Measurements from ENCODE around the gene COX7A2L.
"Not testable (repeated sequence)": the region's sequence is repeated elsewhere in the genome, so short reads cannot be mapped to it uniquely, and the experiment has no call there.

The COX7A2L gene

GRCh38 chr2:42339191-42339912 lies 21.7 kb downstream of the COX7A2L start:
- no peak for DNase-seq (ENCODE audit: low read depth)

GRCh38 chr2:42338567-42339190 lies 22.3 kb downstream of the COX7A2L start:
- no peak for DNase-seq (ENCODE audit: low read depth)

- DNase-seq (ENCODE audit: low read depth): no peak
These were observed 23.0 kb downstream of the COX7A2L start for GRCh38 chr2:42337846-42338566.

GRCh38 chr2:42337356-42337820 lies 23.6 kb downstream of the COX7A2L start:
- no peak for DNase-seq (ENCODE audit: low read depth)

GRCh38 chr2:42336361-42336965 lies 24.6 kb downstream of the COX7A2L start:
- DNase-seq (ENCODE audit: low read depth): no peak

- no peak for DNase-seq (ENCODE audit: low read depth)
These were observed 25.4 kb downstream of the COX7A2L start for GRCh38 chr2:42335514-42336104.

GRCh38 chr2:42334865-42335264 lies 26.2 kb downstream of the COX7A2L start:
- DNase-seq (ENCODE audit: low read depth): not testable (repeated sequence)

- DNase-seq (ENCODE audit: low read depth): no peak
These were observed 26.8 kb downstream of the COX7A2L start for GRCh38 chr2:42334220-42334619.

GRCh38 chr2:42333579-42333978 lies 27.4 kb downstream of the COX7A2L start:
- no peak for DNase-seq (ENCODE audit: low read depth)

GRCh38 chr2:42332575-42332974 lies 28.4 kb downstream of the COX7A2L start:
- no peak for DNase-seq (ENCODE audit: low read depth)

- no peak for DNase-seq (ENCODE audit: low read depth)
These were observed 29.3 kb downstream of the COX7A2L start for GRCh38 chr2:42331569-42332284.

GRCh38 chr2:42329736-42330135 lies 31.3 kb downstream of the COX7A2L start:
- no peak for DNase-seq (ENCODE audit: low read depth)

GRCh38 chr2:42328923-42329322 lies 32.1 kb downstream of the COX7A2L start:
- DNase-seq (ENCODE audit: low read depth): no peak

GRCh38 chr2:42328148-42328833 lies 32.7 kb downstream of the COX7A2L start:
- DNase-seq (ENCODE audit: low read depth): no peak

- no peak for DNase-seq (ENCODE audit: low read depth)
These were observed 33.9 kb downstream of the COX7A2L start for GRCh38 chr2:42327125-42327524.

GRCh38 chr2:42325609-42326008 lies 35.4 kb downstream of the COX7A2L start:
- no peak for DNase-seq (ENCODE audit: low read depth)

- DNase-seq (ENCODE audit: low read depth): no peak
These were observed 36.1 kb downstream of the COX7A2L start for GRCh38 chr2:42324949-42325348.

- no peak for DNase-seq (ENCODE audit: low read depth)
These were observed 36.8 kb downstream of the COX7A2L start for GRCh38 chr2:42324244-42324643.

- no peak for DNase-seq (ENCODE audit: low read depth)
These were observed 39.5 kb downstream of the COX7A2L start for GRCh38 chr2:42321452-42322064.

- DNase-seq (ENCODE audit: low read depth): no peak
These were observed 41.8 kb downstream of the COX7A2L start for GRCh38 chr2:42319265-42319664.

All from T-helper 22 cell (primary cell).